Left lung (tissue), 10 donors: Measurements from ENCODE around the gene SHOC1. TPM values are rescaled to one million over a fixed set of nuclear protein-coding genes. Genes with fewer than 3 reads are reported as not detected.

Experiments used
- ATAC-seq: fragments of 200-7000 bp; cut with Tn5 transposase; one replicate; pipeline ENCODE4 v1.9.1; 2020; ENCODE audit warnings: moderate library complexity
- DNase-seq, 4 donors: peaks; one replicate each; pipeline ENCODE4 v3.0.0-alpha.2; 2013 to 2020
- H3K27ac ChIP-seq, 2 donors: fragments of 200-600 bp; sonication (generic) in 1 of 2; one replicate each; pipeline versions ENCODE4 v1.5.0 to v1.8.0; 2020 to 2021
- H3K27me3 ChIP-seq, 2 donors: fragments of 200-600 bp; sonication (generic) in 1 of 2; one replicate each; pipeline versions ENCODE4 v1.5.0 to v1.8.0; 2020 to 2021
- H3K36me3 ChIP-seq, 2 donors: fragments of 200-600 bp; sonication (generic) in 1 of 2; one replicate each; pipeline versions ENCODE4 v1.5.0 to v1.8.0; 2020 to 2021
- H3K4me1 ChIP-seq, 2 donors: fragments of 200-600 bp; one replicate each; pipeline ENCODE4 v1.8.0; 2021
- H3K4me3 ChIP-seq, 2 donors: fragments of 200-600 bp; sonication (generic) in 1 of 2; one replicate each; pipeline versions ENCODE4 v1.5.0 to v1.8.0; 2020 to 2021; ENCODE audit warnings: mild to moderate bottlenecking in 1 of 2
- H3K9me3 ChIP-seq, 2 donors: fragments of 200-600 bp; sonication (generic) in 1 of 2; one replicate each; pipeline versions ENCODE4 v1.5.0 to v1.8.0; 2020 to 2021
- intact Hi-C, 2 donors: fragments of 100-400 bp; cut with DNase I; formaldehyde crosslinking; loops; one replicate each; pipeline versions ENCODE4 v1.11.2 to v1.14.2; 2022
- polyA plus RNA-seq, 6 donors: library from polyadenylated mRNA; unstranded; fragments of 120-200 nt; gene quantifications; one replicate each; pipeline ENCODE4 v1.2.1, GENCODE V29; 2013; ENCODE audit not compliant: insufficient read length in 6 of 6
- total RNA-seq, 2 donors: library from RNA; stranded (reverse); fragmentation: NEBNext Ultra II Directional; extraction: Animal tissue kit (Norgen Biotek cat#: 25700); gene quantifications; one replicate each; pipeline ENCODE4 v1.2.1, GENCODE V29; 2021
- TF ChIP-seq, protein P1 (sequence below), 2 donors: fragments of 200-600 bp; sonication (generic) in 1 of 2; IDR thresholded peaks; one replicate each; pipeline versions ENCODE4 v1.5.0 to v1.8.0; 2021; ENCODE audit warnings: antibody characterized with exemption in 2 of 2
- donor health status: DM: no; HTN: yes; CAD: no.
- donor health status: DM: no; HTN: no; CAD: no.

Gene SHOC1
- total and polyA plus RNA-seq, 8 donors, result 0.06 to 0.63 (median 0.55) TPM

DNA sequence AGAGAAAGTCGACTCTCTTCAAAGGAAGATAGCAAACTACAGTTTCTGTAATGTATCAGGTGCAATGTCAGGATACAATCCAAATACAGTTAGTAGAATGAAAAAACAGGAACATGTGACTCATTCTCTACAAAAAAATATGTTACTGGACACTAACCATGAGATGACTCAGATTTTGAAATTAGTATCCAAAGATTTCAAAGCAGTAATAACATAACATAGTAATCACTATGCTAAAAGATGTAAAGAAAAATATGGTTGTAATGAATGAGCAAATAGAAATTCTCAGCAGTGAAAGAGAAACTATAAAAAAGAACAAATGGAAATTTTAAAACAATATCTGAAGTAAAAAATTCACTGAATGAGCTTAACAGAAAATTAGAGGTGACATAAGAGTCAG lies 42.3 kb downstream of the SHOC1 start:
- peaks cover 0 to 12% of the 10 kb centered on the region in 2 donors for H3K9me3 ChIP-seq
- ATAC-seq, result no peak
- H3K4me3 ChIP-seq, result no peak overlapping the region
- intact Hi-C loops, result no loop called here
- H3K36me3 ChIP-seq, result no peaks in the 10 kb centered on the region
- no peaks in the 10 kb centered on the region for H3K27me3 ChIP-seq
- TF ChIP-seq, protein P1, sequence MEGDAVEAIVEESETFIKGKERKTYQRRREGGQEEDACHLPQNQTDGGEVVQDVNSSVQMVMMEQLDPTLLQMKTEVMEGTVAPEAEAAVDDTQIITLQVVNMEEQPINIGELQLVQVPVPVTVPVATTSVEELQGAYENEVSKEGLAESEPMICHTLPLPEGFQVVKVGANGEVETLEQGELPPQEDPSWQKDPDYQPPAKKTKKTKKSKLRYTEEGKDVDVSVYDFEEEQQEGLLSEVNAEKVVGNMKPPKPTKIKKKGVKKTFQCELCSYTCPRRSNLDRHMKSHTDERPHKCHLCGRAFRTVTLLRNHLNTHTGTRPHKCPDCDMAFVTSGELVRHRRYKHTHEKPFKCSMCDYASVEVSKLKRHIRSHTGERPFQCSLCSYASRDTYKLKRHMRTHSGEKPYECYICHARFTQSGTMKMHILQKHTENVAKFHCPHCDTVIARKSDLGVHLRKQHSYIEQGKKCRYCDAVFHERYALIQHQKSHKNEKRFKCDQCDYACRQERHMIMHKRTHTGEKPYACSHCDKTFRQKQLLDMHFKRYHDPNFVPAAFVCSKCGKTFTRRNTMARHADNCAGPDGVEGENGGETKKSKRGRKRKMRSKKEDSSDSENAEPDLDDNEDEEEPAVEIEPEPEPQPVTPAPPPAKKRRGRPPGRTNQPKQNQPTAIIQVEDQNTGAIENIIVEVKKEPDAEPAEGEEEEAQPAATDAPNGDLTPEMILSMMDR (IDR thresholded peaks at IDR 0.05), result no peak
- no peaks in the 10 kb centered on the region for H3K4me1 ChIP-seq
- no peak overlapping the region for H3K27ac ChIP-seq
- DNase-seq, result no peak

Other genes with a start within 250 kb of the SHOC1 start
- gene PTGR1, start 195.3 kb downstream of the SHOC1 start, total RNA-seq, result 10 to 100 TPM; 51.5 to 63.9 TPM
- gene PTGR1, start 195.3 kb downstream of the SHOC1 start, polyA plus RNA-seq, result 100 to 1,000 TPM in 1 of 6 donors, 10 to 100 TPM in 5; 54.0 to 102 (median 85.1) TPM
- gene DNAJC25, start 163.6 kb downstream of the SHOC1 start, total RNA-seq, result 1 to 10 TPM; 5.4 to 7.8 TPM
- 10 to 100 TPM; 11.0 to 15.6 (median 12.1) TPM for gene DNAJC25, start 163.6 kb downstream of the SHOC1 start, polyA plus RNA-seq
- gene GNG10, start 133.3 kb downstream of the SHOC1 start, total RNA-seq, result 10 to 100 TPM; 46.3 to 56.9 TPM
- 10 to 100 TPM; 59.6 to 79.3 (median 68.1) TPM for gene GNG10, start 133.3 kb downstream of the SHOC1 start, polyA plus RNA-seq
- 10 to 100 TPM; 29.0 to 42.1 TPM for gene UGCG, start 101.9 kb upstream of the SHOC1 start, total RNA-seq
- gene UGCG, start 101.9 kb upstream of the SHOC1 start, polyA plus RNA-seq, result 10 to 100 TPM; 44.2 to 74.3 (median 54.5) TPM